Measurements from ENCODE around the gene DDR1. TPM values are rescaled to one million over a fixed set of nuclear protein-coding genes. Genes with fewer than 3 reads are reported as not detected.

Gene DDR1
- 4.9 and 5.7 TPM in 2 replicates for total RNA-seq

DNA sequence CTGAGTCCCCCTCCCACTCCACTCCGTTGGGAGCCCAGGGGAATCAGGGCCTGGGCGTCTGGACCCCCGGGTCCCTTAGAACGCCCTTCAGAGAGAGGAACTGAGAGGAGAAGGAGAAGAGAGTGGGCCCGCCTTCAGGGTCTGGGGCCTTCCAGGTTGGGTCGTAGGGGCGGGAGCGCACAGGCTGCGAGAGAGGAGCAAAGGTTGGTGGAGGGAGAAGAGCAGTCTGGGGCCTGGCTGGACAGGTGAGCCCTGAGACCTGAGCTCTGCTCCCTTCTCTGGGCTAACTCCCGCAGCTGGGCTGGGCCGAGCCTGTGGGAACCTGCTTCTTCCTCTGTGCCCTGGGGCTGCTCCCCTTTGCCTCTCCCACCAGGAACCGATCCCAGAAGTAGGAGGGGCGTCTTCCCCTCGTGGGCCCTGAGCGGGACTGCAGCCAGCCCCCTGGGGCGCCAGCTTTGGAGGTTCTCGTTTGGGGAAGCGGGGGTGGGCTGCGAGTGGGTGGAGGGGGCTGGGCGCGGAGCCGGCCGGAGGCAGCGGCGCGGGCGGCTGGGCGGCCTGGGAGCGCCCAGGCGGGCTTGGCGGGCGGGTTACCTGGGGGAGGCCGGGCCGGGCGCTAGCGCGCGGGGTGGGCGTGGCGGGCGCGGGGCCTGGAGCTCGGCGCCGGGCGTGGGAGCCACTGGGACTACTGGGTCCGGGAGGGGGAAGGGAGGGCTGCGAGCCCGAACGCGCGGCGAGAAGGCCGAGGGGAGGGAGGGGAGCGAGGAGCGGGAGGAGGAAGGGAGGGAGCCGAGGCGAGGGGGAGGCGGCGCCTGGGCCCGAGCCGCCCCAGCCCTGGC lies at the start of gene DDR1:
Gene DDR1, plus strand, starts transcription at position 835 of the 836 bp plus-strand sequence. CDS start 4,211 bp downstream, outside the sequence.

GRCh38 chr6:30907758-30908591 lies 23.7 kb downstream of the DDR1 start, which contains the start of gene GTF2H4:
Gene GTF2H4, plus strand, starts transcription at chr6:30908207.

DNA sequence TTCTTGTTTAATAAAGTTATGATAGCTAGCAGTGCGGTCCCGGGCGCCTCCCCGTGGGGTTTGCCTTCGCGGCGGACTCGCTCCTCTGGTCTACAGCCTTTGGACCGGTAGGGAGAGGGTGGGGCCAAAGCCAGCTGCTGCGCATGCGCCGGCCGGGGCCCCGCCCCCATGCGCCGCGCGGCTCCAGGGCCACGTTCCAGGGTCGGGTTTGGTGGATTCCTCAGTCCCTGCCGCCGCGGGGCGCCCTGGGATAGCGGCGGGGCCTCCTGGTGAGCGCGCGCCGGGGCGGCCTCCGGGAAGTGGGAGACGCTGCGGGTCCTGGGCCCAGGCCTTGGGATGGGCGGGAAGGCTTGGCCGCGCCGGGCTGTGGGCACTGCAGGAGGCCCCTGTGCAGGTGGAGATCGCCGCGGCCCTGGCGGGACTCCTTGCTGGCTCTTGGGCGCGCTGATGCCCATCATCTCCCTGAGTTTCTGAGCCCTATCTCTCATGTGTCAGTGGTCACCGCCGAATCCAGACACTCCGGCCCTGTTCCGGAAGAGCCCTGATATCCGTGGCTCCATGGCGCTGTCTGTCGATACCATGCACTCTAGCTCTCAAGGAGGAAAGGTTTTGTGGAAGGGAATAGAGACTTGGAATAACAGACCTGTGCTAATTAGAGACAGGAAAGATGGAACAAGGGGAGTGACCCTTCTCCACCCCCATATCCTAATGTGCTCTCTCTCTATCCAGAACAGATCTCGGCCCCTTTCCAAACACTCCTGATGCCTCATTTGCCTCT lies 29.9 kb downstream of the DDR1 start, which contains the start of gene VARS2:
Gene VARS2, plus strand, starts transcription at position 163 of the 778 bp plus-strand sequence. Its CDS starts 599 bp downstream, at position 762.

DNA sequence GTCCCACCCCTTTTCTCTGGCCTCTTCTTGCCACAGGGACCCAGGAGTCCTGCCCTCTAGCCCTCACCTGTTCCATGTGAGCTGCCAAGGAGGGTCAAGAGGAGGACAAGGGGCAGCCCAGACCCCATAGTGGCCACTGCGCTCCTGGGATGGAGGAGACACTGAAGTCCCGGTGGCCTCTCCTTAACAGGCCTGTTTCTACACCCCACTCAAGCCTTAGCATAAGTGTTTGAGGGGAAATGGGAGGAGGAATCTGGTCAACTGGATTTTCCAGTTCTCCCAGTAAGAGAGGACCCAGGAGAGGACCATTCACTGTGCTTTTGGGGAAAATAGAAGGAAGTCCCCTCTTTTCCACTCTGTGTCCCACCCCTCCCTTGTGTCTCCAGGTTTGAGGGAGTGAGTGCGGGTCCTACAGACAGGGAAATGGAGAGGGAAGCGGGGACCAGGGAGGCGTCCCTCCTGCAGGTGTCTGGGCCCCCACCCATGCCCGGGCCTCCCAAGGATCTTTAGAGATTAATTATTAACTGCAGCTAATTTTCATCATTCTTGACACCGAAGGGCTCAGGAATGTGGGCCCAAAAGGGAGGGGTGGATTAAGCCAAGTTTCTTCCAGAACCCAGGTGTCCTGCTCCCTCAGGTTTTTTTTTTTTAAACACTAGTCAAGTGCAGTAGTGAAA lies 47.8 kb downstream of the DDR1 start, which contains the start of gene SFTA2:
Gene SFTA2, minus strand, starts transcription at position 202 of the 677 bp plus-strand sequence. Its CDS starts 74 bp downstream, at position 128.

DNA sequence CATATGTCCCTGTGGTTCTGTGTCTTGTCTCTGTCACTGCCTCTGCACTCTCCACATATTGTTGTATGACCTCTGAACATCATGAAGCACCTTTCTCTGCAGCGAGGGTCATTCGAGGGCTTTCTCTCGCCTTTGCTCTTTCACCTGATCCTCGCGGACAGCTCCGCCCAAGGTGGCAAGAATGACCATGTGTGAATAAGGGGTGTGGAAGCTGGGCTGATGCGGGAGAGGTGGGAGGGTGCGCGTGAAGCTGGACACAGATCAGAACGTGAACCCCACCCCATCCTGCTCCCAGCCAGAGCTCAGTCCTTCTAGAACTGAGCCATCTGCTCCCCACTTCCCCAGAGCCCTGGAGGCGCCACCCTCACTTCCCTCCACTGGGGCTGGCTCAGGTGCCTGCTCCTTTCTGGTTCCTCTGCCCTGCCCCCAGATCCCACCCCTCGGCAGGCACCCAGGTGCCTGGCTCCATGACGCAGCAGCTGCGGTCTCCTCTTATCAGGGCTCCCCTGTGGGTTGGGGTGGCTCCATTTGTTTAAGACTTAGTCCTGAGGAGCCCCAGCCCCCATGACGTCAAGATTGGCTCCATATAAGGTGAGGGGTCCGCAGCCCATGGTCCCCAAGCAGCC lies 56.2 kb downstream of the DDR1 start, which contains the start of gene MUCL3:
Gene MUCL3, plus strand, starts transcription at position 613 of the 626 bp plus-strand sequence. CDS start 27 bp downstream, outside the sequence.

Small RNA genes lying within 50 kb of the gene (small RNA-seq; reads per million reads assigned to genes)
- not detected for gene RF00019

Other genes starting within 250 kb of the DDR1 start
- 3.8 and 9.6 TPM in 2 replicates for gene C6orf136, start 237.4 kb upstream of the DDR1 start, total RNA-seq
- 35.5 and 38.6 TPM in 2 replicates for gene DHX16, start 211.5 kb upstream of the DDR1 start, total RNA-seq
- gene PPP1R18, start 197.9 kb upstream of the DDR1 start, total RNA-seq, result 76.3 and 96.5 TPM in 2 replicates
- 5.9 and 13.1 TPM in 2 replicates for gene NRM, start 193.5 kb upstream of the DDR1 start, total RNA-seq
- 12.0 and 18.2 TPM in 2 replicates for gene MDC1, start 167.2 kb upstream of the DDR1 start, total RNA-seq
- gene TUBB, start 164.2 kb upstream of the DDR1 start, total RNA-seq, result 774 and 1,036 TPM in 2 replicates
- gene FLOT1, start 141.8 kb upstream of the DDR1 start, total RNA-seq, result 63.7 and 71.4 TPM in 2 replicates
- 113 and 169 TPM in 2 replicates for gene IER3, start 140.0 kb upstream of the DDR1 start, total RNA-seq
- 12.8 and 21.8 TPM in 2 replicates for gene GTF2H4, start 23.7 kb downstream of the DDR1 start, total RNA-seq
- gene VARS2, start 29.7 kb downstream of the DDR1 start, total RNA-seq, result 16.0 and 20.2 TPM in 2 replicates
- gene SFTA2, start 47.7 kb downstream of the DDR1 start, total RNA-seq, result not detected in 2 replicates
- not detected in 2 replicates for gene MUCL3, start 56.5 kb downstream of the DDR1 start, total RNA-seq
- gene MUC21, start 99.2 kb downstream of the DDR1 start, total RNA-seq, result not detected in 2 replicates
- gene MUC22, start 126.0 kb downstream of the DDR1 start, total RNA-seq, result not detected in 2 replicates
- not detected in 2 replicates for gene C6orf15, start 228.1 kb downstream of the DDR1 start, total RNA-seq
- 2.0 and 4.2 TPM in 2 replicates for gene PSORS1C1, start 230.3 kb downstream of the DDR1 start, total RNA-seq
- not detected in 2 replicates for gene CDSN, start 235.9 kb downstream of the DDR1 start, total RNA-seq

All from thoracic aorta endothelial cell (primary cell).